K562 (cell line): ENCODE data around the gene PHF11. TPM values are rescaled to one million over a fixed set of nuclear protein-coding genes. Genes with fewer than 3 reads are reported as not detected.

Source experiments
- CBX3 ChIP-seq, 2 experiments: IDR thresholded peaks; 1 replicate in 1 of 2; 2 replicates in 1 of 2; pipeline ENCODE4 v1.6.1; 2012; ENCODE audit warnings: inconsistent platforms in 2 of 2, low read length in 2 of 2, borderline replicate concordance in 1 of 2, control low read depth in 1 of 2
- CREBBP ChIP-seq: IDR thresholded peaks from one replicate; pipeline ENCODE4 v1.6.1; 2012; ENCODE audit warnings: low read depth, mild to moderate bottlenecking, control low read depth, inconsistent platforms, low read length
- CREM ChIP-seq: IDR thresholded peaks from 2 replicates; pipeline ENCODE4 v1.6.1; 2014; ENCODE audit warnings: antibody characterized with exemption, low read depth
- ELF1 ChIP-seq: fragments of 200-800 bp; sonication (Bioruptor generic); IDR thresholded peaks from 2 replicates; pipeline ENCODE4 v1.6.1; 2016; ENCODE audit warnings: missing genetic modification characterization, missing compliant biosample characterization
- JUND ChIP-seq, 2 experiments: IDR thresholded peaks; 2 replicates in 1 of 2; 3 replicates in 1 of 2; pipeline ENCODE4 v1.6.1; 2011; ENCODE audit warnings: borderline replicate concordance in 2 of 2, low read depth in 2 of 2, low read length in 2 of 2, improper control_type of control experiment in 1 of 2, missing biosample characterization in 1 of 2, missing genetic modification characterization in 1 of 2, missing genetic modification reagents in 1 of 2
- NELFE ChIP-seq: IDR thresholded peaks from 2 replicates; pipeline ENCODE4 v1.6.1; 2011; ENCODE audit warnings: mild to moderate bottlenecking; ENCODE audit not compliant: insufficient read depth, insufficient read length
- NFE2 ChIP-seq: IDR thresholded peaks from 2 replicates; pipeline ENCODE4 v1.6.1; 2014; ENCODE audit warnings: antibody characterized with exemption, low read depth
- SFPQ ChIP-seq: fragments of 200-400 bp; formaldehyde crosslinking; IDR thresholded peaks from 2 replicates; pipeline ENCODE4 v1.6.1; 2017; ENCODE audit warnings: mild to moderate bottlenecking, low read depth, low read length, moderate library complexity
- TEAD4 ChIP-seq, 2 experiments: sonication (generic) in 1 of 2; formaldehyde crosslinking in 1 of 2; IDR thresholded peaks; 2 replicates each; pipeline versions ENCODE4 v1.6.1 to v1.8.0; 2012 to 2022; ENCODE audit warnings: borderline replicate concordance in 1 of 2, inconsistent platforms in 1 of 2, low read length in 1 of 2, mild to moderate bottlenecking in 1 of 2, missing genetic modification reagents in 1 of 2
- ZNF121 ChIP-seq: sonication (generic); formaldehyde crosslinking; conservative IDR thresholded peaks from 2 replicates; pipeline ENCODE4 v1.8.0; 2022; ENCODE audit warnings: missing genetic modification reagents
- ZNF24 ChIP-seq: fragments of 450-650 bp; IDR thresholded peaks from 2 replicates; pipeline ENCODE4 v1.6.1; 2016
- ZNF449 ChIP-seq: fragments of 250-450 bp; sonication (Bioruptor Pico); IDR thresholded peaks from 2 replicates; pipeline ENCODE4 v1.8.0; 2022; ENCODE audit warnings: moderate library complexity, mild to moderate bottlenecking, inconsistent platforms
- ZNF764 ChIP-seq: fragments of 250-450 bp; sonication (Bioruptor Pico); IDR thresholded peaks from 2 replicates; pipeline ENCODE4 v1.4.0; 2020; ENCODE audit warnings: low read depth, mild to moderate bottlenecking, moderate library complexity
- polyA plus RNA-seq, 8 experiments: library from polyadenylated mRNA; depleted of rRNA in 4 of 8; stranded (reverse) in 5 of 8; unstranded in 3 of 8; fragments of >200 nt; fragmentation: Nextera tagmentation in 2 of 8; fragmentation: Illumina TruSeq in 1 of 8; extraction: Ambion mirVana in 2 of 8; extraction: Trizol in 1 of 8; gene quantifications; 2 replicates each; pipeline versions ENCODE4 v1.2.1 to v1.2.3, GENCODE V29; 2011 to 2014; ENCODE audit warnings: inconsistent platforms in 1 of 8, missing spikeins in 1 of 8
- total RNA-seq, 7 experiments: library from RNA; depleted of rRNA in 6 of 7; stranded (reverse); fragments of >200 nt in 6 of 7; fragmentation: Illumina TruSeq in 2 of 7; extraction: Trizol in 2 of 7; gene quantifications; 2 replicates each; pipeline versions ENCODE4 v1.2.1 to v1.2.3, GENCODE V29; 2011 to 2021; ENCODE audit warnings: low replicate concordance in 1 of 7
- TF ChIP-seq, protein P1 (sequence below), 2 experiments: IDR thresholded peaks; 2 replicates each; pipeline ENCODE4 v1.6.1; 2012; ENCODE audit warnings: improper control_type of control experiment in 2 of 2, low read depth in 2 of 2, low read length in 2 of 2, borderline replicate concordance in 1 of 2
- TF ChIP-seq, protein P2 (sequence below): fragments of 450-650 bp; IDR thresholded peaks from 2 replicates; pipeline ENCODE4 v1.6.1; 2018; ENCODE audit not compliant: partially characterized antibody

PHF11 gene
- total and polyA plus RNA-seq, 9 of the 15 experiments (the other 6 are each of a cell fraction or from before 2014, with no cell fraction given): 1.9 to 7.0 (median 5.3) TPM

- no peak for TF ChIP-seq SFPQ
- TF ChIP-seq CREBBP: no peak
- peak; percentile 83 for TF ChIP-seq ZNF121 (CRISPR knock-in tag)
- no peak for TF ChIP-seq ZNF764 (CRISPR knock-in tag)
- no peak for TF ChIP-seq NELFE
- TF ChIP-seq, protein P1, sequence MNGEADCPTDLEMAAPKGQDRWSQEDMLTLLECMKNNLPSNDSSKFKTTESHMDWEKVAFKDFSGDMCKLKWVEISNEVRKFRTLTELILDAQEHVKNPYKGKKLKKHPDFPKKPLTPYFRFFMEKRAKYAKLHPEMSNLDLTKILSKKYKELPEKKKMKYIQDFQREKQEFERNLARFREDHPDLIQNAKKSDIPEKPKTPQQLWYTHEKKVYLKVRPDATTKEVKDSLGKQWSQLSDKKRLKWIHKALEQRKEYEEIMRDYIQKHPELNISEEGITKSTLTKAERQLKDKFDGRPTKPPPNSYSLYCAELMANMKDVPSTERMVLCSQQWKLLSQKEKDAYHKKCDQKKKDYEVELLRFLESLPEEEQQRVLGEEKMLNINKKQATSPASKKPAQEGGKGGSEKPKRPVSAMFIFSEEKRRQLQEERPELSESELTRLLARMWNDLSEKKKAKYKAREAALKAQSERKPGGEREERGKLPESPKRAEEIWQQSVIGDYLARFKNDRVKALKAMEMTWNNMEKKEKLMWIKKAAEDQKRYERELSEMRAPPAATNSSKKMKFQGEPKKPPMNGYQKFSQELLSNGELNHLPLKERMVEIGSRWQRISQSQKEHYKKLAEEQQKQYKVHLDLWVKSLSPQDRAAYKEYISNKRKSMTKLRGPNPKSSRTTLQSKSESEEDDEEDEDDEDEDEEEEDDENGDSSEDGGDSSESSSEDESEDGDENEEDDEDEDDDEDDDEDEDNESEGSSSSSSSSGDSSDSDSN (IDR thresholded peaks at IDR 0.05; ENCODE audit: borderline replicate concordance in 1 of 2, low read depth in 2 of 2, low read length in 2 of 2): peak in 1 of 2 experiments; percentile 84; a peak in 1 of 4 replicates
- no peak for TF ChIP-seq ZNF24
- TF ChIP-seq, protein P2, sequence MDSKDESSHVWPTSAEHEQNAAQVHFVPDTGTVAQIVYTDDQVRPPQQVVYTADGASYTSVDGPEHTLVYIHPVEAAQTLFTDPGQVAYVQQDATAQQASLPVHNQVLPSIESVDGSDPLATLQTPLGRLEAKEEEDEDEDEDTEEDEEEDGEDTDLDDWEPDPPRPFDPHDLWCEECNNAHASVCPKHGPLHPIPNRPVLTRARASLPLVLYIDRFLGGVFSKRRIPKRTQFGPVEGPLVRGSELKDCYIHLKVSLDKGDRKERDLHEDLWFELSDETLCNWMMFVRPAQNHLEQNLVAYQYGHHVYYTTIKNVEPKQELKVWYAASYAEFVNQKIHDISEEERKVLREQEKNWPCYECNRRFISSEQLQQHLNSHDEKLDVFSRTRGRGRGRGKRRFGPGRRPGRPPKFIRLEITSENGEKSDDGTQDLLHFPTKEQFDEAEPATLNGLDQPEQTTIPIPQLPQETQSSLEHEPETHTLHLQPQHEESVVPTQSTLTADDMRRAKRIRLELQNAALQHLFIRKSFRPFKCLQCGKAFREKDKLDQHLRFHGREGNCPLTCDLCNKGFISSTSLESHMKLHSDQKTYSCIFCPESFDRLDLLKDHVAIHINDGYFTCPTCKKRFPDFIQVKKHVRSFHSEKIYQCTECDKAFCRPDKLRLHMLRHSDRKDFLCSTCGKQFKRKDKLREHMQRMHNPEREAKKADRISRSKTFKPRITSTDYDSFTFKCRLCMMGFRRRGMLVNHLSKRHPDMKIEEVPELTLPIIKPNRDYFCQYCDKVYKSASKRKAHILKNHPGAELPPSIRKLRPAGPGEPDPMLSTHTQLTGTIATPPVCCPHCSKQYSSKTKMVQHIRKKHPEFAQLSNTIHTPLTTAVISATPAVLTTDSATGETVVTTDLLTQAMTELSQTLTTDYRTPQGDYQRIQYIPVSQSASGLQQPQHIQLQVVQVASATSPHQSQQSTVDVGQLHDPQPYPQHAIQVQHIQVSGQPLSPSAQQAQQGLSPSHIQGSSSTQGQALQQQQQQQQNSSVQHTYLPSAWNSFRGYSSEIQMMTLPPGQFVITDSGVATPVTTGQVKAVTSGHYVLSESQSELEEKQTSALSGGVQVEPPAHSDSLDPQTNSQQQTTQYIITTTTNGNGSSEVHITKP: no peak
- TF ChIP-seq JUND (IDR thresholded peaks at IDR 0.05; ENCODE audit: borderline replicate concordance, low read depth, low read length): no peak
- TF ChIP-seq JUND (tag; IDR thresholded peaks at IDR 0.05; ENCODE audit: borderline replicate concordance, low read depth, low read length): no peak
- no peak for TF ChIP-seq ZNF449 (CRISPR knock-in tag)
- TF ChIP-seq ELF1: peak; percentile 89
- no peak for TF ChIP-seq CBX3 (IDR thresholded peaks at IDR 0.05; ENCODE audit: borderline replicate concordance in 1 of 2, low read length in 2 of 2)
- no peak for TF ChIP-seq CREM
- TF ChIP-seq NFE2: no peak
- no peak for TF ChIP-seq TEAD4 (IDR thresholded peaks at IDR 0.05; ENCODE audit: low read length)
- TF ChIP-seq TEAD4 (CRISPR knock-in tag; IDR thresholded peaks at IDR 0.05; ENCODE audit: borderline replicate concordance): no peak
These were observed at the start of gene PHF11 (continued) for GRCh38 chr13:49495783-49496762.
